GM19035 (cell line): ENCODE results near the gene ANXA3.

Experiments
- ATAC-seq: cut with Tn5 transposase; IDR thresholded peaks from one replicate; pipeline ENCODE4 v1.9.1; 2021; ENCODE audit not compliant: unreplicated experiment

ANXA3 gene

GRCh38 chr4:78608684-78609083 lies 57.1 kb downstream of the ANXA3 start:
- no peak for ATAC-seq

- ATAC-seq: no peak
Observed at GRCh38 chr4:78609580-78609979, 58.0 kb downstream of the ANXA3 start.

DNA sequence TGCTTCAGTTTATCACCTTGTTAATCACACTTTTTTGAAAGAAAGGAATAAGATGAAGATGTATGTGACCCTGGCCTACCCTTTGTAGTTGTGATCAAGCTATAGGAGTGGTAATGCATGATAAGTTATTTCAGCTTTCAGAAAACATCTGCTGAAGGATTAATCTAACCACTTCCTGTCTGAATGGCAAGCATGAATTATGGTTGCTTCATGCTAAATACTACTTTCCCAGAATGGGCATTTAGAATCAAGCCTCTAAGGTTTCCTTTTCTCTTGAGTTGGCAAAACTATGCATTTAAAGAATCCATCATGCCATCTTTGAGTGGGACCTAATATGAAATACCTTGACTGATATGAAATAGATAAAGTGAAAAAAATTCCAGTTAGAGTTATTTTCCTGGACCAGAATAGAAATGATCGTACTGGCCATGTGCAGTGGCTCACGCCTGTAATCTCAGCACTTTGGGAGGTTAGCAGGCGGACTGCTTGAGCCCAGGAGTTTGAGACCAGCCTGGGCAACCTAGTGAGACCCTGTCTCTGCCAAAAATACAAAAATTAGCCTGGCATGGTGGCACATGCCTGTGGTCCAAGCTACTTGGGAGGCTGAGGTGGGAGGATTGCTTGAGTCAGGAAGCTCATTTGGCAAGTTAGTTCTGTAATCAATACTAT lies 59.1 kb downstream of the ANXA3 start:
- ATAC-seq: no peak

DNA sequence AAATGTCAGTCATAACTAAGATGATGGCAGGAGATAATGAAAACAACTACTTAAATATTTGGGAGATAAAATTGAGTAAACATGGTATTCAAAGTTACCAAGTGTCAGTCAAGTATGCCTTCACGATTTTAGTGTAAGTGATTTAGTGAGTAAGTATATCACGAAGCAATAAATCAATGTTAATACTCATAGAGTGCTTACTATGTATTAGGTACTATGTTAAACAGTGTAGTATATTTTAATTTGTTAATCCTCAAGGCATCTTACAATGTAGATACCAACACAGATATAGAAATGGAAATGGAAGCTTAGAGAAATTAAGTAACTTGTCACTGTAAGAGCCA lies 59.6 kb downstream of the ANXA3 start:
- no peak for ATAC-seq

GRCh38 chr4:78612398-78613178 lies 61.0 kb downstream of the ANXA3 start:
- ATAC-seq: peak; percentile 29

DNA sequence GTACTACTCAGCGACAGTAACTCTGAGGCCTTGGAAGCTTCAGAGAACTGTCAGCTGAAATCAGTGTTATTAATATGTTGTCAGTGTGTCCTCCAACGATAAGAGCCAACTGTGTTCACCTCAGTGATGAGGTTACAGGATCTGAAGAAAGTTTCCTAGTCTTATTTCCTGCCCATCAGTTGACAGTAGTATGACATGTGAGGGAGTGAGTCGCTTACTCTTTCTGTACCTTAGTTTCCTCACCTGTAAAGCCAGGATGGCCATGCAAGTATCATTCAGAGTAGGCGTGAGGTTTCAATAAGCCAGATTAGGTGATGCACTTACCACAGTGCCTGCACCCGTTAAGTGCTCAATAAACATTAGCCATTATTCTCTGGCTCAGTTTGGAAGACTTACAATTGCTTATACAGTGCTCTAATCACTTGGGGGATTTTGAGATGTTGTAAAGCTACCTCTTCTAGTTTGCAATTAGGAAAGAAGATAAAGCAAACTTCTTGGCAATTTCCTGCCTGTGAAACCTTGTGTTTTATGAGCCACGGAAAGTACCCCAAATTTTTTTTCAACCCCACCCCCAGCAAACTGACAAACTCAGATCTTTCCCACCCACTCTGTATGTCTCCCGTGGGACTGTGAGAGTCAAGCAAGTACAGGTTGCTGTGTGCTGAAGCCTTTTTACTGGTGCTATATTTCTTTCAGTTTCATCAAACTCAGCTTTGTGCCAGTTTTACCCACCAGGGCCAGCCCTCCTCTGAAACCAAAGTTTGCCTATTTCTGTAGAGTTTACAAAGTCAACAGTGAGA lies 62.2 kb downstream of the ANXA3 start:
- peak; percentile 74 for ATAC-seq

- ATAC-seq: no peak
Observed at GRCh38 chr4:78616046-78616498, 64.5 kb downstream of the ANXA3 start.

GRCh38 chr4:78618436-78618835 lies 66.9 kb downstream of the ANXA3 start:
- no peak for ATAC-seq

DNA sequence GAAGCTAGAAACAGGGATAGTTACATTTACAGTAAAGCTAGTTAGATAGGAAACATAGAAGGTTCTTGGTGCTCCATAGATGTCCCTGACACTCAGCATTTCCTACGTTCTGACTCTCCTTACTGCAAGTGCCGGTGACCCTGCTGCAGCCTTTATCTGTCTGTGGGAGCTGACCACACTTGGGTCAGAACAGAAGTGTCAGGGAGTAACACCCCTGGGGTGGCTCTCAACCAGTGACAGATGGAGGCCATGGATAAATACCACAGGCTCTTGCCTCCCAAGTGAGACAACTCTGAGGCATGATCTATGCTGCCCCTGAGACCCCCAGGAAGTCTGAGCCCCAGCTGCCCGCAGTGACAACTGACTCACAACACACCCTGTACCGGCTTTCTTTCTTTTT lies 69.8 kb downstream of the ANXA3 start:
- no peak for ATAC-seq

- ATAC-seq: no peak
Observed at GRCh38 chr4:78622253-78622979, 70.8 kb downstream of the ANXA3 start.

GRCh38 chr4:78624048-78624447 lies 72.5 kb downstream of the ANXA3 start:
- no peak for ATAC-seq

DNA sequence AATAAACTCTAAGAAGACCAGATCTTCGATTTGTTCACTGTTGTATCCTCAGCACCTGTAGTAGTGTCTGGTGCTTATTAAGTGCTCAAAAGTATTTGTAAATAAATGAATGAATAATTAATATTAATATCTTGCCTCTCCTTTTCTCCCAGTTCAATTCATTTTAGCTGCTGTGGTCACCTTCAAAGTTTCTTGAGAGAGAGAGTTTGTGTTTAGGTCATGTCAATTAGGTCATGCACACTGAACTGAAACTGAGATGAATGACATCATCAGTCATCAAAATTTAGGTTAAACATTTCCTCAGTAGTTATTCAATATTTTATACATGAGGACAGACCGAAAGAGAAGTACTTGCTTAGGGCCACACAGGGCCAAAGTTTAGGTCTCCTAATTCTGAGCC lies 73.5 kb downstream of the ANXA3 start:
- no peak for ATAC-seq

DNA sequence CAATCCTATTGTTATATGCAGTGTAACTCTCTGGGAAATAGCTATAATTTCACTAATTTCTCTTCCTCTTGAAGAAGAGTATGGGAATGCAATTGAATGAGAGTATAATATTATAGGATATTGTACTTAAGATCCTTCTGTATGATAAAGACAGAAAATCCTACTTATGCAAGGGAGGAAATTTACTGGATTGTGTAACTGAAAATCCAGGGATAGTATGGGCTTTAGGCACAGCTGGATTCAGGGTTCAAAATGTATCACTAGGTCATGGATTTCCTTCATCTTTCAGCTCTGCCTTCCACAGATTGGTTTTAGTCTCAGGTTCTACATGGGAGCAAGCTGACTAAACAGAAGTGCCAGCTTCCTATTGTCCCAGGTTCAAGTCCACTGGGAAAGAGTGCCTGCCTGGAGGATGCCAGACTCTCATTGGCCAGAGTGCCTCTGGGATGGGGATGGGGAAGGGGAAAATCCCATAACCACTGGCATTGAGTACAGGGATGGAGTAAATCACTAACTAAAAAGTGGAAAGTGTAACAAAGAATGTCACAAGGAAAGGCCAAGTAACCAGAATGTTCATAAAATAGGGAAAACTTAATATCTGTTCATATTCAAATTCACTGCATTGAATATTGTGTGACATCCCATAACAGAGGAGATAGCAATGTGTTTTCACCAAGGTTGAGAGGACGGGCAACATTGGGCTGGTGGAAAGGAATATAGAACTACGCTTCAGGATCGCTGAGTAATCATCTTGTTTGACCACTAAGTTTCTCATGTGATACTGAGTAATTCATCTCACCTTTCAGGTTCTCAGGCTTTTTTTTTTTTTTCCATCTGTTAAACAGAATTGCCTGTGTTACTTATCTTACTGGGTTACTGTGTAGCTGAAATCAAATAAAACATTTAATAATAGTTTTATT lies 75.7 kb downstream of the ANXA3 start:
- ATAC-seq: no peak

DNA sequence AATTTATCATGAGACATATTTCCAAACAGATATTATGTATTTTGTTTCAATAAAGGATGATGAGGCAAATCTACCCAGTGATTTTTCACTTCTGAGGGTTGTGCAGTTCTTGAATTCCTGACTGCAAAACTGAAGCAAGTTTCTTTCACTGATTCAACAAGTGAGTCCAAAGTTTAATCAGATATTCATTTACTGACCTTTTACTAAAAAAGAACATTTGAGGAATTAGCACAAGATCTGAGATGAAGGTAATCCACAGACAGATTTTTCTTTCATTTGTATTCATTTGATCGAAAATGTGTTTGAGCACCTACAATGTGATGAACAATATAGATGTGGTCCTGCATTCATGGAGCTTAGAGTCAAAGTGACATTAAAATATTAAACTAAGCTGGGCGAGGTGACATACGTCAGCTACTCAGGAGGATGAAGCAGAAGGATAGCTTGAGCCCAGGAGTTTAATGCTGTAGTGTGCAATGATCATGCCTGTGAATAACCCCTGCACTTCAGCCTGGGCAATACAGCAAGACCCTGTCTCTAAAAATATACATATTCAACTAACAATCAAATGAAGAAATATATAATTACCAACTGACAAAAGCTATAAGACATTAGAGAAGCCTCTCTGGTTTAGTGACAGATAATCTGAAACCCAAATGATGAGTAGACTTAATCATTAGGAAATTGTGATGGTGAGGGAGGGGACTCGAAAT lies 76.6 kb downstream of the ANXA3 start:
- ATAC-seq: no peak

DNA sequence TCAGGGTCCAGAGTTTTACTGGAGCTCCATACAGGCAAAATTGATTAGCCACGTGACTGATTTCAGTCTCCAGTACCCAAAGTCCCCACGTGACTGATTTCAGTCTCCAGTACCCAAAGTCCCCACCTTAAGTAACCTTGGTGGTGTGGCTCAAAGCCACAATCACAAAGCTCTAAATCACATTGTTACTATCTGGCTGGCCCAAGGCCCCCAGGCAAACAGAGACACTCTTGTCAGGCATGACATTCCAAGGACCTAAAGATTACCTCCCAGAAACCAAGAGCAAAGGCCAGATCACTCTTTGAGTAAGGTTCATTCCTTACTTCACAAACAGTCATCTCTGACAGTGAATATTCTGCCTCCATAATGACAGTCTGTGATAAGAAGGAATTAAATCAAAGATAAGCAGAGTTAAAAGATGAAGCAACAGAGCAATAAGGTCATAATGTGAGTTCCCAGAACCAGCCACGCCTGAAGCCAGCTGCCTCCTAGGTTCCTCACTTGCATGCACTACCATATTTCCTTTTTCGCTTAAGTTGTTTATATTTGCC lies 78.5 kb downstream of the ANXA3 start:
- no peak for ATAC-seq

DNA sequence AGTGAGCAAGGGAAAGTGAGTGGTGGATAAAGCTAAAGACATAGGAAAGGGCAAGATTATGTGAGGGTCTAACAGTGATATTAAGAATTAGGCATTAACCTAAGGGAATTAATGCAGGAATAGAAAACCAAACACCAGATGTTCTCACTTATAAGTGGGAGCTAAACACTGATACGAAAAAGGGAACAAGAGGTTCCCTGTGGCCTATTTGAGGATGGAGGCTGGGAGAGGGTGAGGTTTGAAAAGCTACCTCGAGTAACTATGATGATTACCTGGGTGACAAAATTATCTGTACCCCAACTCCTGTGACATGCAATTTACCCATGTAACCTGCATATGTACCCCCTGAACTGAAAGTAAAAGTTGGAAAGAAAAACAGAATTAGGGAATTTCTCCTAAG lies 79.0 kb downstream of the ANXA3 start:
- ATAC-seq: no peak

- no peak for ATAC-seq
Observed at GRCh38 chr4:78634011-78634664, 82.6 kb downstream of the ANXA3 start.

DNA sequence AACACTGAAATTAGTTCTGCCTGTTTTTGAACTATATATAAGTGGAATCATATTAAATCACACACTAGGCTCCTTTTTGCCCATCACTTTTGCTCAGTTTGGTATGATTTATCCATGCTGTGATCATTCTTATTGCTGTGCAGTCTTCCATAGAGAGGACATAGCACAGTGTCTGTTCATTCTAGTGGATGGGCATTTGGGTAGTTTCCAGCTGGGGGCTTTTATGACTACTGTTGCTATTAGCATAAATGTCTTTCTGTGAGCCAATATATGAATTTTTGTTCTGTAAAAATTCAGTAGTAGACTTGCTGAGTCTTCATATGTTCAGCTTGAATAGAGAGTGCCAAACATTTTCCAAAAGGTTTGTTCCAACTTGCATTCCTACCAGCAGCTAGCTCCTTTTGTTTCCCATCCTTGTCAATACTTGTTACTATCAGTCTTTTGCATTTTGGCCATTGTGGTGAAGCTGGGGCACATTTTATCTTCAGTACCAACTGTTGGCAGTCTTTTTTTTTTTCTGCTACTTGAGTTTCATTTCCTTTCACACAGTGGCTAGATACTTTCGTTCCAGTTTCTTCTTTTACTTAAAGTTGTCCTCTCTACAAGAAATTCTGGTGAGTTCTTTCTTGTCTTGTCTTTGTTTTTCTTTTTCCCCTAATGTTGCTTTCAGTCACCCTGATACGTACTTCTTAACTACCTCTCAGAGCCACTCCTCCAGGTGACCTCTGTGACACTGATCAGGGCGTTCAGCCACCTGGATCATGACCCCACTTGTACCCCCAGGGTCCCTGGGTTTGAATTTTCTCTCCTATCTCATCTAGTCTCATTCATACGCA lies 87.0 kb downstream of the ANXA3 start:
- peak; percentile 78 for ATAC-seq
